Stimulated activated CD8-positive, alpha-beta memory T cell treated with anti-CD3 and anti-CD28 coated beads, Interleukin-7, amount 100 ng/mL, for 1 hour (primary cell): ENCODE data around the gene RNU6-7.

Source experiments
- DNase-seq, 2 donors: peaks; one replicate each; pipeline ENCODE4 v3.0.0-alpha.2; 2020; ENCODE audit warnings: low read depth in 2 of 2

RNU6-7 gene

GRCh38 chr14:32205554-32205953 is 3.7 kb downstream of the RNU6-7 start:
- no peak for DNase-seq

DNA sequence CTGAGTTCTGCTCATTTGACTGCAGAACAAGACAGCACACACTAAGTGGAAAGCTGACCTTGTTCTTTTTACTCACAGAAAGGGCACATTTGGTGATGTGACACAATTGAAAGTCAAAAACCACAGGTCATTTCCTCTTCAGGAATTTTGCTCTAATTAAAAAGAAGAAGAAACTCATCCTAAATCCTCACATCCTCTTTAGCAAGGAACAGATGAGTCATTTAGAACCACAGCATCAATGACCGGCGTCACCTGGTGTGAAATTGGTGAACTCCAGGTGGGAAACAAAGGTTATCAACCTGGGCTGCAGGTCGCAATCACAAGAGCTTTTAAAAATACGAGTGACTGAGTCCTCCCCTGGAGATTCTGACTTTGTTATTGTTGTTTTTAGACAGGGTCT is 4.1 kb downstream of the RNU6-7 start:
- no peak for DNase-seq

DNA sequence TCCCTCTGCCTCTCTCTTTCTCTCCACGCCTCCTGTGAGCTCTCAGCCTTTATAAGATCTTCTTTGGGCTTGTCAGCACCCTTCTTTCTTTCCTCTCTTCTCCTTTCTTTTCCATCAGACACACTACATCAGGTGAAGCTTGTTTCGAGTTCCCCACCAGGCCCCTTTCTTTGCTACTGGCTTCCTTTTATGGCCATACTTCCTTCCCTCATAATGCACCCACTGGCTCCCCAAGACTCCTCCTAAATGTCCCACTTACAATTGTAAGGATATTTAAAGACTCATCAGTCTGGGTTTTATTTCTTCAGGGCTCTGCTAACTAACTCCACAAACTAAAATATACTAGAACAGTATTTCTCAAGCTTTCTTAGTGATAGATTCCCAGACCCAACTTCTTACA is 4.7 kb downstream of the RNU6-7 start:
- no peak for DNase-seq

DNA sequence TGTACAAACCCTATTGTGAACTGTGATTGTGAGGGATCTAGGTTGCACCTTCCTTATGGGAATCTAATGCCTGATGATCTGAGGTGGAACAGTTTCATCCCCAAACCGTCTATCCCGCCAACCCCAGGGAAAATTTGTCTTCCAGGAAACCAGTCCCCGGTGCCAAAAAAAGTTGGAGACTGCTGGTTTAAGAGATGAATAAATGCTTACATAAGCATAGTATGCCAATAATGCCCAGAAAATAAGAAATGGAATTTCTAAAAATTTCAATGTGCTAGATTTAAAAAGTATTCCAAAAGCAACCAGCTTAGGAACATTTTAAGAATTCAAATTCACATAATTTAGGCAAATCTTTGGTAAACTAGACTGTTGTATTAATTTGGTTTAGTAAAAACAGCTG is 6.6 kb downstream of the RNU6-7 start:
- no peak for DNase-seq

GRCh38 chr14:32209471-32209870 is 7.6 kb downstream of the RNU6-7 start:
- DNase-seq = no peak

- no peak for DNase-seq
Measured at GRCh38 chr14:32211068-32211404, 9.2 kb downstream of the RNU6-7 start.

DNA sequence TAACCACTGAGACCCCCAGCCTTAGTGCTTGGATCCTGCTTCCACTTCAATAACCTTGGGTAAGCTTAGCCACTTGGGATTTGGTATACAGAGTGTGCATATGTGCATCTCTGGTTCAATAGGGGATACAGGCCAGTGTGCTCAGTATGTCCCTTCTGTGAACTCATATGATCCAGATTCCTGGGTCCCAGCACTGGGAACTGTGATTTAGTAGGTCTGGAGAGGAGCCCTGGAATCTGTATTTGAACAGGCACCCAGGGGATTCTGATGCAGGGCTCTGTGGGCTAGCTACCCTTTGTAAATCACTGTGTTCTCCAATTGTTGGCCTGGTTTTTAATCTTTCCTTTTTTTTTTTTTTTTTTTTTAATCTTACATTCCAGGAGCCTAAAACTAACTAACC is 11.0 kb downstream of the RNU6-7 start:
- no peak for DNase-seq

DNA sequence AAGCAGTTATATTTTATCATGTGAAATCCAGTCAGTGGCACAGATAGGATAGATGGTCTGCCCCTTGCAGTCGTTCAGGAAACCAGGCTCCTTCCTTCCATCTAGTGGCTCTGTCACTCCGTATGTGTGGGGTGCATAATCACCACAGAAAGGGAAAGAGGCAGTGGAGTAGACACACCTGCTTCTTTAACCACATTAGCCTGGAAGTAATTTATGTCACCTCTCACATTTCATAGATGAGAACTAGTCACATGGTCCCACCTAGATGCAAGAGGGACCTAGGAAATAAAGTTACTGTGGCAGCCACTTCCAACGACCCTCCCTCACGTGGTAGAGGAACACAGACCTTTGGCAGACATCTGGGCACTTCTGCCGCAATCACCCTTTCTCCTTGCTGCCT is 15.5 kb downstream of the RNU6-7 start:
- no peak for DNase-seq

GRCh38 chr14:32224737-32225377 is 23.0 kb downstream of the RNU6-7 start:
- DNase-seq = no peak

GRCh38 chr14:32225378-32225920 is 23.6 kb downstream of the RNU6-7 start:
- no peak for DNase-seq

GRCh38 chr14:32226056-32226455 is 24.2 kb downstream of the RNU6-7 start:
- DNase-seq = no peak

DNA sequence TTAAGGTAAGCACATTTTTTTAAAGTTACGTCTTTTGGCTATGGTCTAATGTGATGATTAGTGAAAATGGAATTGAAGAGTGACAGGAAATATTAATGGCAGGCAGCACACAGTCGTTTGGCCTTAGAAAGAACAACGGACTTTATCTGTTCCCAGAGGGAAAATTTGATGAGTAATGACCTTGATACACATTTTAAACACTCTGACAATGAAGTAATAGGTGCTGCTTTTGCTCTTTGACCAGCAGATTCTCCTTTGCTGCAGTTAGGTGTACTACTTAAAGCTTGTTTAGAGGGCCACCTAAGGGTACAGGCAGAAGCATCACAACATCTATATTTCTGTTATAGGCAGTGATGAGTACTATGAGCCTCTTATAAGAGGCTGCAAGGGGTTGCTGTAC is 28.3 kb downstream of the RNU6-7 start:
- no peak for DNase-seq

DNA sequence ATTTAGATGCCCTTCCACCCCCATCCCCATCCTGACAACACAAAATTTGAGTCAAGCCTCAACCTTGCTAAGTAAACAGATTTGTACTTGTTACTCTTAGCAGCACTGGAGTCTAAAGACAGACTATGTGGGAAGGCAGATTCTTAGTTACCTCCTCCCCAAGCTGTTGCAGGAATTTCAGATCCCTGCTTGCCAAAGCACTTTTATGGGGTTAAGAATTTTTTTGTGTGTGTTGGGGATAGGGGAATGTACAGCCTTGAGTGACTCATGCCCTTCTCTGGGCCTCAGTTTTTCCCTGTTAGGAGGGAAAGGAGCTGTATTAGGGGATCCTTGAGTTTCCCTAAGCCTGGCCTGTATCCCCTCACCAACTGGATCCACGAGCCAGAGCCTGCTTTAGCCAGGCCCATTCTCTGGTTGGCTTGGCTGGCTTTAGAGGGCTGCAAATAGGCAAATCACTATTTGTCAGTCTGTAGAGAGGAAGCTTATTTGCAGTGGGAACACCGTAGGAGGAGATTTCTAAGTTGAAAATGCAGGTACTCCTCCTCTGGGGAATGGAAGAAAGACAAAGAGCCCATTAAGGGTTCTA is 28.9 kb downstream of the RNU6-7 start:
- no peak for DNase-seq

DNA sequence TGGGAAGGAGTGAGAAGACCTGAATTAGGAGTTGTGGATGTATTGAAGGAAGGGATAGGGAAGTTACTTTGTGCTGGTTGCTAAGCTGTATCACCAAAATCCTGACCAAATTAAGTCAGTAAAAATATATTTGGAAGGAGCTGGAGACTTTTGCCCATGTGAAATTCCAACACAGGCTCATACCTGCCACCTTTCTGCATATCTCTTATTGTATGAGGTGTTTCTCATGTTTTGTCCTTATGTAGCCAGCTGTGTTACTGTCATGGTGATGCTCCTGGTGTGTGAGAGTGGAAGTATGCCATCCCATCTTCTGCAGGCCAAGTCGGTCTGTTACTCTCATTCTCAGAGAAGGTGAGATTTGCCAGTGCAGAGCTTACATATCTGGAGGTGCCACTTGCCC is 30.6 kb downstream of the RNU6-7 start:
- DNase-seq = no peak

- DNase-seq = no peak
Measured at GRCh38 chr14:32233260-32233659, 31.4 kb downstream of the RNU6-7 start.

DNA sequence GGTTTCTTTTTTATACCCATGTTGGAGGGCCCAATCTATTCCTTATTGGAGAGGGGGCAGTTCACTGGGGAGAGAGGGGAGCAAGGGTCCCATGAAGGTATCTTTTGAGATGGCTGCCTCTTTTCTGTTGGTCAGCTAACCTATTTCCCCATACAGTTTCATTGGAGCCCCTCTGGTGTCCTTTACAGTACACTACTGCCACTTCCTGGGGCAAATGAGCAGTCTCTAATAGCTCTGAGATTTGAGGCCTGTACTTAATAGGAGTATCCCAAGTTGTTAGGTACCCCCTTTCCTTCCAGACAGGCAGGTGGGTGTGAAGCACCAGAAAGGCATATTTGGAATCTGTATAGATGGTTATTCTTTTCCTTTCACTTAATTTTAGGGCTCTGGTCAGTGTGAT is 42.6 kb downstream of the RNU6-7 start:
- DNase-seq = no peak

- DNase-seq = no peak
Measured at GRCh38 chr14:32246751-32247150, 44.9 kb downstream of the RNU6-7 start.

DNA sequence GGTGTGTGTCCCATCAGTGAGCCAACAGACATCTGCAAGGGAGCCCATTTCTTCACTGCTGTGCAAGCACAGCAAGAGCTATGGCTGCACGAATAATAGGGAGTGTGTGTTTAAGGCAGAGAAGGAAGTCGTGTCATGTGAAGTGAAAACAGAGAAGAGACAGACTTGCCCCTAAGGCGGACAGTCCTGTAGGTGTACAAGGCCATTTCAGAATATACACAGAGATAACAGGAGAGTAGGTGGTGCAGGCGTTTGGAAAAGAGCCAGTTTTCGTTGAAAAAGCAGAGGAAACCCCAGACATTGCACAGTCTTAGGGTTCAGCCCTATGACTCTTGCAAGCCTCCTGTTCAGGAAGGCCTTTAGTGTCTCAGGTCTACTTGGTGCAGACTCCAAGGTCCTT is 47.5 kb downstream of the RNU6-7 start:
- no peak for DNase-seq

GRCh38 chr14:32249780-32250179 is 47.9 kb downstream of the RNU6-7 start:
- no peak for DNase-seq

GRCh38 chr14:32250681-32251080 is 48.8 kb downstream of the RNU6-7 start:
- no peak for DNase-seq

DNA sequence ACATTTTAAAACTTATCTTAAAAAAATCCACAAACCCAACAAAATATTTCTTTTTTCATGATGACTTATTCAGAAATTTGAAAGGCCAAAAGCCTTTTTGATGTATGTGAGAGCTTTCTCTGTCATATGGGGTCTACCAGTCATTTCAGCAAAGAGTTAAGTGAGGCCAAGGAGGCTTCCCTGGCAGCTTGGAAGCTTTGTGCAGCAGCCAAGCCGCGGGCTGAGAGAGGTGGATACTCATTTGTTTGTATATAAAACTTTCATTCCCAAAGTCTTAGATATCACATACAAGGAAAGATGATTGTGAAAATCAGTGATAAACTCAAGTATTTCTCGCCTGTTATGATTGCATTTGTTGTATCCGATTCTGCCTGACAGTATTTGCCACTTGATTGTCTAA is 49.7 kb downstream of the RNU6-7 start:
- DNase-seq = no peak
